KOPT-K1 (cell line): ENCODE data around the gene BSX.

Experiments used
- H3K27ac ChIP-seq: fragments of 200-600 bp; sonication (generic); 2 replicates; pipeline ENCODE4 v1.5.1; 2016; ENCODE audit warnings: antibody characterized with exemption, mild to moderate bottlenecking, low read depth, low read length; ENCODE audit not compliant: poor library complexity, severe bottlenecking
- H3K36me3 ChIP-seq: fragments of 200-600 bp; sonication (generic); 2 replicates; pipeline ENCODE4 v1.5.1; 2017; ENCODE audit warnings: antibody characterized with exemption, mild to moderate bottlenecking, low read length, moderate library complexity; ENCODE audit not compliant: insufficient read depth
- H3K9me3 ChIP-seq: fragments of 200-600 bp; sonication (generic); 2 replicates; pipeline ENCODE4 v1.5.1; 2017; ENCODE audit warnings: antibody characterized with exemption, low read length, mild to moderate bottlenecking; ENCODE audit not compliant: insufficient read depth, poor library complexity, severe bottlenecking

Gene BSX

DNA sequence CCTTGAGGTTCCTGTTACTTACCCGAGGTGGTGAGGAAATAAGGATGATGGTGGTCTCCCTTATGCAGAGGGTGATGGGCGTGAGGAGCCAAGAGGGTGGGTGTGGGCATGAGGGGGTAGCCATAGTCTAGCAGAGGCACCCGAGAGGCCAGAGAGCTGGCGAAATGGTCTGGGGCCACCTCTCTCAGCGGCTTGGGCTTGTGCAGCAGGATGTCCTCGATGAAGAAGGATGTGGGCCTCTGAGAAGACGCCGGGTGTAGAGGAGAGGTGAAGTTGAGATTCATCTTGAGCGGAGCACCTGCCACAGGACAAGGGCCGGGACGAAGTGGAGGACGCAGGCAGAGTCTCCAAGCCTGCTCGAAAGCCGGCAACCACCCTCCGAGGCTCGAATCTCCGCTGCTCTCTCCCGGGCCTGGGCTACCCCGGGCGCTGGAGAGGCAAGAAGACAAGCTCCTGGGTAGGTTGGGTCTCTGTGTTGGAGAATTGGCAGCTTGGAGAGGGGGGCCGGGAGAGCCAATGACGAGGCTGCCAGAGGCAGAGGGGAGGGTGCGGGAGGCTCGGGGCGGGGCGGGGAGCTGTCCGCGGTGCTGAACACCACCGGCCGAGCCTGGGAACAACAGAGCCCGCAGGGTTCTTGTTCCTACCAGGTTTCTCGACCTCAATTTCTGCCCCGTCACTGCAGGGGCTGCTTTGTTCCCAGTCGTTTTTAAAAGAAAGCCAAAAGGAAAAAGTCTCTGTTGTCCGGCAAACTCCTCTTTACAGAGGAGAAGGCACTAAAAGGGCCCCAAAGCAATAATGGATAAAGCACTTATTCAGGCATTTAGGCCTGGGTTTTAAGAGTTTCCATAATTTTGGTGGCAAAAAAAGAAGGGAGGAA lies at the start of gene BSX:
Gene BSX (minus strand): TSS at position 447 of the 877 bp plus-strand sequence. CDS start 163 bp downstream, at position 284.
- Histone ChIP-seq H3K36me3 (no peaks in the 10 kb centered on the region), H3K9me3 (no peaks in the 10 kb centered on the region), H3K27ac (no peak within 1 kb of the TSS)

DNA sequence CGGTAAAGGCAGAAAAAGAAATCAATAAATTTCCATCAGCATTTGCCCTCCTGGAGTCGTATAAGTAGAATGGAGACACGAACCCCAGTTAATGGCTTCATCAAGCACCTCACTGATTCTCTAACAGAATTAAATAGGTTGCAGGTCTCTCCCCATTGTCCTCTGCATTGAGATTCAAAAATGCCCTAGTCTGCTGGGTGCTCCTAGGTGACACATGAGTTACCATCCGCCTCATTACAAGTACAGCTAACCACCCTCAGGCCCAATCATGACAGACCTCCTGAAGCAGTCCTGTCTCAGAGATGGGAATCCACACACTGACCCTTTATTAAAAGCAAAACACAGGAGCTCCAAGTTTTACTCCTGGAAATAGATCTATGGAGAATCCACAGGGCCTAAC lies 48.9 kb upstream of the BSX start:
- Histone ChIP-seq H3K9me3 (no peaks in the 10 kb centered on the region), H3K27ac (no peak overlapping the region), H3K36me3 (no peaks in the 10 kb centered on the region)

DNA sequence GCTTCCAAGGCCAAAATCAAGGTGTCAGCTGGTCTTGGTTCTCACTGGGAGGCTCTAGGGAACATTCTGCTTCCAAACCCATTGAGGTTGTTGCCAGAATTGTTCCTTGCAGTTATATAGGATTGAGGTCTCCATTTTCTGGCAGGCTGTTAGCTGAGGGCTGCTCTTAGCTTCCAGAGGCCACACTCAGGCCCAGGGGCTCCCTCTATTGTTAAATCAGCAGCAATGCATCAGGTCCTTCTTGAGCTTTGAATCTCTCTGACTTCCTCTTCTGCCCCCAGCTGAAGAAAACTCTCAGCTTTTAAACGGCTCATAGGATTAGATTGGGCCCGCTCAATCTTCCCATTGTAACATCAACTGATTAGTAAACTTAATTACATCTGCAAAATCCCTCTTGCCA lies 39.3 kb upstream of the BSX start:
- H3K27ac ChIP-seq, result no peak overlapping the region
- no peaks in the 10 kb centered on the region for H3K9me3 ChIP-seq
- H3K36me3 ChIP-seq, result no peaks in the 10 kb centered on the region

DNA sequence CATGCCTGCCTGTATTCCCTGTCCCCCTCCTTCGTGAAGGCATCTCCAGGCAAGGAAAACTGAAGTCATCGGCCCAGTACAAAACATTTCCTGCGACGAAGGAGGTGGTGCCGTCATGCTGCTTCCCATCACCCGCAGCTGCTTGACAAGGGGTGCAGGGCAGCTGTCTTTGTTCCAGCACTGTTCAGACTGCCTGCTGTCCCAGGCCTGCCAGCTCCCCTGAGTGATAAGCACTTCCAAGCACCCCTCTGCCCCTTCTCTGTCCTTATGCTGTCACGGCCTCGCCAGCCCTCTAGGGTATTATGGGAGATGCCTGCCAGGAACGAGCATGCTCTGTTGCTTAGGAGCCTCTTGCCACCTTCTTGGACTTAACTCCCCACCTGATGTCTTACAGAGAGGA lies 37.1 kb upstream of the BSX start:
- no peak overlapping the region for H3K27ac ChIP-seq
- no peaks in the 10 kb centered on the region for H3K36me3 ChIP-seq
- H3K9me3 ChIP-seq, result no peaks in the 10 kb centered on the region

DNA sequence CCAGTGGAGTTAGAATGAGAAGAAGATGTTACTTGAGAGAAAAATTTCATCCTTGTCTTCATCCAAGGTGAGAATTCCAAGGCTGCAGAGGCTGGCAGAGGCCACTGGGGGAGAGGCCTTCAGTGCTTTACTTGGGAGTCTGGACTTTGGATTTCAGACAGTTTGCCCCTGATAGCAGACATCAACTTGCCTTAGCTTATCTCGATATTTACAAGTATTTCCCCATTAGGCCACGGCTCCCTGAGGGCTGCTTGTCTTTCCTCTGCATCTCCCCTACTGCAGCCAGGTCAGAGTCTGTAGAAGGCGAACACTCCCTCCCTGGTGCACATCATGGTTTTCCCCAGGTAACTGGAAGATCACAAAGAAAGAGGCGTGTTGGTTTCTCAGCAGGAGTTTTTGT lies 29.9 kb upstream of the BSX start:
- Histone ChIP-seq H3K27ac (no peak overlapping the region), H3K9me3 (no peaks in the 10 kb centered on the region), H3K36me3 (no peaks in the 10 kb centered on the region)

DNA sequence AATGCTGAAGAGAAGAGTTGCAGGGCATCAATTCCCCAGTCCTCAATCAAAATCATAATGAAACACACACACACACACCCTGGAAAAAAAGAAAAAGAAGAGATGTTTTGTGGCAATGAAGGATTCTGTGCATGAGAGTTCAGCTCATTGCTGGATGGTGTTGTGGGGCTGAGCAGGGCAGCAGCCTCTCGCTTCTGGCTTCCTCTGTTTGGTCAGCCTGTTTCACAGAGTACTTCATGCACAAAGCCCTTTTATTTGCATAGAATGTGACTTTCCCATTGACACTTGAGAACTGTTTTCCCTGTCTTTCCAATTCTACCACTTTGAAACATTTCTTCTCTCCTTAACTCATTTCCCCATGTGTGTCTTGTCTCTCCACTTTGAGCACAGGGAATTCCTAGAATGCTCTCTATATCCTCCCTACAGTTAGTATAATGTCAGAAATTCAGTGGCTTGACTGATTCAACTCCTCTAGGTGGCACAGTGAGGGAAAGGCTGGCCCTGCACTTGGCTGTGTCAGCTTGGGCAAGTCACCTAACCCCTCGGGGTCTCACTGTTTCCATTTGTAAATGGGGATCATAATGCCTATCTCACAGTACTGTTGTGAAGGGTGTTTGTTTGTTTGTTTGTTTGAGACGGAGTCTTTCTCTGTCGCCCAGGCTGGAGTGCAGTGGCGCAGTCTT lies 25.4 kb upstream of the BSX start:
- H3K27ac ChIP-seq, result no peak overlapping the region
- H3K9me3 ChIP-seq, result no peaks in the 10 kb centered on the region
- no peaks in the 10 kb centered on the region for H3K36me3 ChIP-seq

- no peak overlapping the region for H3K27ac ChIP-seq
- no peaks in the 10 kb centered on the region for H3K36me3 ChIP-seq
- H3K9me3 ChIP-seq, result no peaks in the 10 kb centered on the region
Measured at GRCh38 chr11:123000721-123001120, 19.1 kb upstream of the BSX start.

DNA sequence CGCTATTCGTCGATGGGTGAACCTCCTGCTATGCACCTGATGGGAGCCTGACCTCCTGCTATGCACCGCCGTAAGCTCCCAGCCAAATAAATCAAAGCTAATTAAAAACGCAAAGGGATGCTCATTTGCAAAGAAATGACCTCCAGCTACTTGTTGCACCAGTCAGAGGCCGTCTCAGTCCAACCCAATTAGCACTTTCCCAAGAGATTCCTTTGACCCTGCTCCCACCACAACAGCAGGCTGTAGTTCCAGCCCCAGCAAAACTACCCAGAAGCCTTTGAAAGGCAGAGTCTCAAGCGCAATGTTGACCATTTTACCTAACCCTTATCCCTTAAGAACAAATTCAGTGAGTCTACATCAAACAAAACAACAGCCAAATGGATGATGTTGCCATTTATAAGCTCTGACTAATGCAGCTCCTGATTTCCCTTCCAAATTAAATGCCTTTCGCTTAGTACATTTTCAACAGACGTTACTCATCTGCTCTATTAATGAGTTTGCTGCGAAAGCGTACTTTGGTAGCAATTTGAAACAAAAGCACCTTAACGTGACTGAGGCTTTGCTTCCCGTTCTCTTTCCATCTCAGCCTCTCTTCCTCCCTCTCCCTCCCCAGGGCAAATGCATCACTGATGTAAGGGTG lies 17.2 kb upstream of the BSX start:
- H3K27ac ChIP-seq, result no peak overlapping the region
- no peaks in the 10 kb centered on the region for H3K9me3 ChIP-seq
- no peaks in the 10 kb centered on the region for H3K36me3 ChIP-seq

DNA sequence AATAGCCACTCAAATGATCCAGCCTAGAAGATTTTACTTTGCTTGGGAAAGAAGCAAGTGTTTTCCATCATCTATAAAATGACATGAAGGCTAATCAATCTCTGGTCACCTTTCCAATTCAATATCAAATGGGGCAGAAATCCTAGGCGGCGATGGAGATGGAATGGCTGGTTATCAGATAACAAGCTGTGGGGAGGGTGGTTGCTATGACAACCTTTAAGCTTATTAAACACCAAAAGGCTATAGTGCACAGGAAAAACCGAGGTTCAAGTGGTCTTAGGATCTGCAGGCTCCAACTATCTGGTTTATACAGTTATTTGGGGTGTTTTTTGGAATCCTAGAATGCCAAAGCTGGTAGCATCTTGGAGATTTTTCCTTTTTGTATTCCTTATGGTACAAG lies 13.9 kb upstream of the BSX start:
- H3K27ac ChIP-seq, result no peak overlapping the region
- H3K9me3 ChIP-seq, result no peaks in the 10 kb centered on the region
- no peaks in the 10 kb centered on the region for H3K36me3 ChIP-seq

- Histone ChIP-seq H3K36me3 (no peaks in the 10 kb centered on the region), H3K9me3 (no peaks in the 10 kb centered on the region), H3K27ac (no peak overlapping the region)
Measured at GRCh38 chr11:122984186-122985011, 2.8 kb upstream of the BSX start.

DNA sequence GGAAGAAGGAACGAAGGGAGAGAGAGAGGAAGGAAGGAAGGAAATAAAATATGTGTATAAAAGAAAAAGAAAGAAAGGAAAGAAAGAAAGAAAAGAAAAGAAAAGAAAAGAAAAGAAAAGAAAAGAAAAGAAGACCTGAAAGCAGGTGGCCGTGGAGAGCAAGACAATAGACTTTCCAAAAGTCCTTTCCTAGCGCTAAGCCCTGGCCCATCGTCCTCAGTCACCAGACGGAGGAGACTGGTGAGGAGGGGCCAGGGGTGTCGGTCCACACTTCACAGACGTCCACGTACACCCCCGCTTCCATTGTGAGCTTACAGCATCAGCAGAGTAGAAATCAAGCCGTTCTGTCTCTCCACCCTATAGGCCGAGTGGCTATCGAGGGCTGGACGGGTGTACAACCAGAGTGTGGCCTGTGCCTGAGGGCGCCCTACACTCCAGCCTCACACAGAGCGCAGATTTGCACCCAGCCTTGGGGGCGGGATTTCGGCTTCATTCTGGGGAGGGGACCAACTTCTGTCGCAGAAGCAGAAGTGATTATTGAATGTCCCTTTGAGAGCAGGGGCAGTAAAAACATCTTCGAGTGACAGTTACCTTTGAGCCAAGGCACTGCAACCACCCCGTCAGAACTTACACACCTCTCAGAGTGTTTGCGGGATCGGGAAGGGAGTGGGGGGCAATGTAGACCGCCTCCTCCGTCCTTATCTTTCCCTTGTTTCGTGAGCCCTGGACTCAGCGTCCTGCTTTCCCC lies 2.0 kb upstream of the BSX start:
- Histone ChIP-seq H3K9me3 (no peaks in the 10 kb centered on the region), H3K27ac (no peak overlapping the region), H3K36me3 (no peaks in the 10 kb centered on the region)

DNA sequence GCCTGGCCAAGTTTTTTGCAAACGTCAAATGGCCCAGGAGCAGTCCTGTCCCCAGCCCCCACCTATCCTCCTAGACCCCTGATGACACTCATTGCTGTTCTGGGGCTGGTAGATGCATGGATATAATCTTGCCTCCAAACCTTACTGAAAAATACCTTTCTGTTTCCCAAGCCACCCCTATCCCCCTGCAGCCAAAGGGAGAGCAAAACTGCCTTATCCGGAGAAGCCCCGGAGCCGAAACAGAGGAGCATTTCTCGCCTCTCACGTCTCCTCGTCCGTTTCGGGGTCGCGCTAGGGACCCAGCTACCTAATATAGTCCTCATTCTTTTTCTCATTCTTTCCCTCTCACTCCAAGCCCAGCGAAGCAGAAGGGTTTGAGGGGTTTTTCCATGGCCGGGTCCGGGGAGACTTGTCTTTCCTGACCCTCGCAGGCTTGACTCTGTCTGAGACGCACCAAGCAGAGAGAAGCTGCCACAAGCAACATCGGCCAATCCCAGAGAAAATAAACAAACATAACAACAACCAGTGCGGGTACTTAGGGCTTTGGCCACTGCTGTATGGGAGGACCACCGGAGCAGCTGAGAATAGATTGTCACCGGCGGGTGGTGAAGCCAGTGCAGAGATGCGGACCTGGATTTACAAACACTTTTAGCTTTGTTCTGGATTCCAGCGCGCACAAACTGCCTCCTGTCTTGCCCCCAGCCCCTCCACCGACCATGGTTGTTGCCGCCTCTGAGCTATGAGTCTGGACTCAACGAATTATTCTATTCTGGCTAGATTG lies 1.6 kb downstream of the BSX start:
- no peaks in the 10 kb centered on the region for H3K36me3 ChIP-seq
- H3K9me3 ChIP-seq, result no peaks in the 10 kb centered on the region
- H3K27ac ChIP-seq, result no peak overlapping the region

GRCh38 chr11:122979103-122979814 lies 2.4 kb downstream of the BSX start:
- no peaks in the 10 kb centered on the region for H3K36me3 ChIP-seq
- no peaks in the 10 kb centered on the region for H3K9me3 ChIP-seq
- H3K27ac ChIP-seq, result no peak overlapping the region
